K562 (cell line): ENCODE measurements around the gene POLR3G. TPM values are rescaled to one million over a fixed set of nuclear protein-coding genes. Genes with fewer than 3 reads are reported as not detected.

Experiments used
- BRF2 ChIP-seq: IDR thresholded peaks from 3 replicates; pipeline ENCODE4 v1.6.1; 2011; ENCODE audit warnings: borderline replicate concordance, mild to moderate bottlenecking; ENCODE audit not compliant: insufficient read length, insufficient read depth
- CBFA2T2 ChIP-seq: fragments of 450-650 bp; conservative IDR thresholded peaks from 2 replicates; pipeline ENCODE4 v1.6.1; 2017; ENCODE audit warnings: mild to moderate bottlenecking
- DPF2 ChIP-seq: fragments of 450-650 bp; IDR thresholded peaks from 2 replicates; pipeline ENCODE4 v1.6.1; 2016
- EWSR1 ChIP-seq: fragments of 450-650 bp; IDR thresholded peaks from 2 replicates; pipeline ENCODE4 v1.6.1; 2018; ENCODE audit warnings: borderline replicate concordance, mild to moderate bottlenecking, low read depth, moderate library complexity; ENCODE audit not compliant: partially characterized antibody
- HLTF ChIP-seq: fragments of 450-650 bp; IDR thresholded peaks from 2 replicates; pipeline ENCODE4 v1.6.1; 2016
- MAFF ChIP-seq: IDR thresholded peaks from 2 replicates; pipeline ENCODE4 v1.6.1; 2012; ENCODE audit warnings: low read length, improper control_type of control experiment
- MBD2 ChIP-seq: sonication (generic); IDR thresholded peaks from 2 replicates; pipeline ENCODE4 v1.6.1; 2016; ENCODE audit warnings: low read depth, borderline replicate concordance
- NKRF ChIP-seq: fragments of 450-650 bp; IDR thresholded peaks from 2 replicates; pipeline ENCODE4 v1.6.1; 2016; ENCODE audit warnings: borderline replicate concordance
- NR2F6 ChIP-seq: fragments of 450-650 bp; formaldehyde crosslinking; IDR thresholded peaks from 2 replicates; pipeline ENCODE4 v1.4.0; 2020; ENCODE audit warnings: mild to moderate bottlenecking
- POLR2AphosphoS5 ChIP-seq: IDR thresholded peaks from 2 replicates; pipeline ENCODE4 v1.6.1; 2011; ENCODE audit warnings: mild to moderate bottlenecking, low read depth, low read length, moderate library complexity; ENCODE audit not compliant: control insufficient read depth, insufficient read depth
- SRF ChIP-seq, 2 experiments: fragments of 250-450, 450-650 bp in 1 of 2; sonication (Bioruptor Pico) in 1 of 2; sonication (generic) in 1 of 2; formaldehyde crosslinking; IDR thresholded peaks; 2 replicates each; pipeline versions ENCODE4 v1.5.0 to v1.5.1; 2020 to 2022; ENCODE audit warnings: mild to moderate bottlenecking in 1 of 2, missing genetic modification reagents in 1 of 2
- SUPT5H ChIP-seq: fragments of 450-650 bp; IDR thresholded peaks from 2 replicates; pipeline ENCODE4 v1.6.1; 2016
- THRA ChIP-seq: fragments of 450-650 bp; IDR thresholded peaks from 2 replicates; pipeline ENCODE4 v1.6.1; 2017; ENCODE audit warnings: mild to moderate bottlenecking, moderate library complexity
- ZC3H11A ChIP-seq: IDR thresholded peaks from 2 replicates; pipeline ENCODE4 v1.6.1; 2012; ENCODE audit warnings: low read depth, low read length, improper control_type of control experiment
- ZNF274 ChIP-seq: IDR thresholded peaks from 2 replicates; pipeline ENCODE4 v1.6.1; 2011; ENCODE audit warnings: low read depth, mild to moderate bottlenecking, low read length, moderate library complexity, borderline replicate concordance
- ZNF79 ChIP-seq: fragments of 250-450 bp; sonication (Bioruptor Pico); IDR thresholded peaks from 2 replicates; pipeline ENCODE4 v1.4.0; 2020; ENCODE audit warnings: low read depth, mild to moderate bottlenecking, moderate library complexity
- polyA plus RNA-seq, 8 experiments: library from polyadenylated mRNA; depleted of rRNA in 4 of 8; stranded (reverse) in 5 of 8; unstranded in 3 of 8; fragments of >200 nt; fragmentation: Nextera tagmentation in 2 of 8; fragmentation: Illumina TruSeq in 1 of 8; extraction: Ambion mirVana in 2 of 8; extraction: Trizol in 1 of 8; gene quantifications; 2 replicates each; pipeline versions ENCODE4 v1.2.1 to v1.2.3, GENCODE V29; 2011 to 2014; ENCODE audit warnings: inconsistent platforms in 1 of 8, missing spikeins in 1 of 8
- total RNA-seq, 7 experiments: library from RNA; depleted of rRNA in 6 of 7; stranded (reverse); fragments of >200 nt in 6 of 7; fragmentation: Illumina TruSeq in 2 of 7; extraction: Trizol in 2 of 7; gene quantifications; 2 replicates each; pipeline versions ENCODE4 v1.2.1 to v1.2.3, GENCODE V29; 2011 to 2021; ENCODE audit warnings: low replicate concordance in 1 of 7
- TF ChIP-seq, protein P1 (sequence below): fragments of 250-450 bp; sonication (Bioruptor Pico); IDR thresholded peaks from 2 replicates; pipeline ENCODE4 v1.4.0; 2020; ENCODE audit warnings: mild to moderate bottlenecking, moderate library complexity, borderline replicate concordance
- TF ChIP-seq, protein P2 (sequence below): fragments of 200-400 bp; formaldehyde crosslinking; IDR thresholded peaks from 2 replicates; pipeline ENCODE4 v1.6.1; 2017; ENCODE audit warnings: mild to moderate bottlenecking, low read depth, low read length, moderate library complexity

The POLR3G gene
- total and polyA plus RNA-seq, 9 of the 15 experiments (the other 6 are each of a cell fraction or from before 2014, with no cell fraction given) = 39.0 to 111 (median 59.0) TPM

DNA sequence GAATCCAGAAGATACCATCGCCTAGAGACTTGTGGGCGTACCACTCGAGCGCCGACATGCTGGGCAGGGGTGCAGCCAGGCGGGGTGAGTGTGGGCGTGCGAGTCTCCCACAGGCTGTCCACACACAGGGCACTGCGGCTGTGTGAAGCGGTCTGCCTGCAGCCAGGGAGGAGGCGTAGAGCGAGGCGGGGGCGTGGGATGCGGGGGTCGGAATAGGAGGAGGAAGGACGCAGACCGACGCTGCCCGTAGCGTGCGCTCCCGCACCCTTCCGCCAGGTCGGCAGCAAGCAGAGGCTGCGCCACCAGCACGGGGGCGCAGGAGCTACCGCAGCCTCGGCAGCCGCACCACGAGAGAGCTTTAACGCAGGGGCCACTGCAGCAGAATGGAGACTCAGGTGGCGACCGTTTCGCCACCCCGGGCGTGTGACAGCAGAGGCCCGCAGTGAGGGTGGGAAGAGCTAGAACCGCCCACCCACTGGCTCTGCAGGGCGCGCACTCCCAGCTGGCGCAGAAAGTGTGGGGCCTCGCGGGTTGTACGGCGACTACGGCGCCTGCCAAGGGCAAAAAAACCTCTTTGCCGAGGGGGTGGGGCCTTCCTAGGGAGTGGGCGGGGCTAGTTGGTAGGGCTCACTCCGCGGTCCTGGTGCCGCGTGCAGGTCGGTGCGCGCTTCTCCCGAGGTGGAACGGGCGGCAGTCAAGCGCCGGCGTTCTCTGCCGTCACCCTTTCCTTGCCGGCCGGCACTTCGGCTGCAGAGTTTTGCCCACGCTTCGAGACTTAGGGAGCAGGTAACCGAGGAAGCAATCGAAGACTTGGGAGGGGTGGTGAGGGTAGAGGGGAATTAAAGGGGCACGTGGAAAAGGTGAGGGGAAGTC is at the start of gene POLR3G, which contains the start of gene MBLAC2 (continued):
- TF ChIP-seq NR2F6 = no peak
- TF ChIP-seq THRA = no peak
- TF ChIP-seq CBFA2T2 = no peak
- peak; percentile 84; the same call in 1 of the 2 replicates for TF ChIP-seq NKRF
- TF ChIP-seq MBD2 = peak; percentile 58; the same call in 1 of the 2 replicates
- peak; percentile 95 for TF ChIP-seq SUPT5H
- TF ChIP-seq BRF2 = no peak
- TF ChIP-seq ZNF274 = no peak
- TF ChIP-seq DPF2 = peak; percentile 61; the same call in 1 of the 2 replicates
- TF ChIP-seq, protein P1, sequence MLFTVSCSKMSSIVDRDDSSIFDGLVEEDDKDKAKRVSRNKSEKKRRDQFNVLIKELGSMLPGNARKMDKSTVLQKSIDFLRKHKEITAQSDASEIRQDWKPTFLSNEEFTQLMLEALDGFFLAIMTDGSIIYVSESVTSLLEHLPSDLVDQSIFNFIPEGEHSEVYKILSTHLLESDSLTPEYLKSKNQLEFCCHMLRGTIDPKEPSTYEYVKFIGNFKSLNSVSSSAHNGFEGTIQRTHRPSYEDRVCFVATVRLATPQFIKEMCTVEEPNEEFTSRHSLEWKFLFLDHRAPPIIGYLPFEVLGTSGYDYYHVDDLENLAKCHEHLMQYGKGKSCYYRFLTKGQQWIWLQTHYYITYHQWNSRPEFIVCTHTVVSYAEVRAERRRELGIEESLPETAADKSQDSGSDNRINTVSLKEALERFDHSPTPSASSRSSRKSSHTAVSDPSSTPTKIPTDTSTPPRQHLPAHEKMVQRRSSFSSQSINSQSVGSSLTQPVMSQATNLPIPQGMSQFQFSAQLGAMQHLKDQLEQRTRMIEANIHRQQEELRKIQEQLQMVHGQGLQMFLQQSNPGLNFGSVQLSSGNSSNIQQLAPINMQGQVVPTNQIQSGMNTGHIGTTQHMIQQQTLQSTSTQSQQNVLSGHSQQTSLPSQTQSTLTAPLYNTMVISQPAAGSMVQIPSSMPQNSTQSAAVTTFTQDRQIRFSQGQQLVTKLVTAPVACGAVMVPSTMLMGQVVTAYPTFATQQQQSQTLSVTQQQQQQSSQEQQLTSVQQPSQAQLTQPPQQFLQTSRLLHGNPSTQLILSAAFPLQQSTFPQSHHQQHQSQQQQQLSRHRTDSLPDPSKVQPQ (CRISPR knock-in tag) = no peak
- no peak; a peak in 1 of 4 replicates for TF ChIP-seq SRF (CRISPR knock-in tag; IDR thresholded peaks at IDR 0.05)
- no peak for TF ChIP-seq ZC3H11A
- TF ChIP-seq POLR2AphosphoS5 = peak; percentile 82; the same call in 1 of the 2 replicates
- TF ChIP-seq ZNF79 (CRISPR knock-in tag) = no peak
- TF ChIP-seq HLTF = 0 out of 2 replicates have a peak, but pooled peaks have one; percentile 36
- no peak for TF ChIP-seq MAFF
- TF ChIP-seq EWSR1 = no peak
- TF ChIP-seq, protein P2, sequence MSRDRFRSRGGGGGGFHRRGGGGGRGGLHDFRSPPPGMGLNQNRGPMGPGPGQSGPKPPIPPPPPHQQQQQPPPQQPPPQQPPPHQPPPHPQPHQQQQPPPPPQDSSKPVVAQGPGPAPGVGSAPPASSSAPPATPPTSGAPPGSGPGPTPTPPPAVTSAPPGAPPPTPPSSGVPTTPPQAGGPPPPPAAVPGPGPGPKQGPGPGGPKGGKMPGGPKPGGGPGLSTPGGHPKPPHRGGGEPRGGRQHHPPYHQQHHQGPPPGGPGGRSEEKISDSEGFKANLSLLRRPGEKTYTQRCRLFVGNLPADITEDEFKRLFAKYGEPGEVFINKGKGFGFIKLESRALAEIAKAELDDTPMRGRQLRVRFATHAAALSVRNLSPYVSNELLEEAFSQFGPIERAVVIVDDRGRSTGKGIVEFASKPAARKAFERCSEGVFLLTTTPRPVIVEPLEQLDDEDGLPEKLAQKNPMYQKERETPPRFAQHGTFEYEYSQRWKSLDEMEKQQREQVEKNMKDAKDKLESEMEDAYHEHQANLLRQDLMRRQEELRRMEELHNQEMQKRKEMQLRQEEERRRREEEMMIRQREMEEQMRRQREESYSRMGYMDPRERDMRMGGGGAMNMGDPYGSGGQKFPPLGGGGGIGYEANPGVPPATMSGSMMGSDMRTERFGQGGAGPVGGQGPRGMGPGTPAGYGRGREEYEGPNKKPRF = no peak
